Muscle layer of colon (tissue), 2 donors: Measurements from ENCODE around the gene TBL1Y.

Experiments
- H3K27ac ChIP-seq: one replicate; pipeline ENCODE4 v1.7.0; 2013; ENCODE audit warnings: low read depth, mild to moderate bottlenecking, low read length, moderate library complexity
- H3K27me3 ChIP-seq, 2 donors: one replicate each; pipeline ENCODE4 v1.7.0; 2013; ENCODE audit warnings: low read length in 2 of 2, mild to moderate bottlenecking in 2 of 2; ENCODE audit not compliant: insufficient read depth in 2 of 2, control insufficient read depth in 1 of 2
- H3K36me3 ChIP-seq: one replicate; pipeline ENCODE4 v1.7.0; 2013; ENCODE audit warnings: mild to moderate bottlenecking, low read length; ENCODE audit not compliant: insufficient read depth
- H3K4me1 ChIP-seq: one replicate; pipeline ENCODE4 v1.7.0; 2013; ENCODE audit warnings: mild to moderate bottlenecking, low read length; ENCODE audit not compliant: insufficient read depth
- H3K4me3 ChIP-seq, 2 donors: one replicate each; pipeline ENCODE4 v1.7.0; 2013; ENCODE audit warnings: low read length in 2 of 2, low read depth in 1 of 2, mild to moderate bottlenecking in 1 of 2, moderate library complexity in 1 of 2
- H3K9ac ChIP-seq: one replicate; pipeline ENCODE4 v1.7.0; 2013; ENCODE audit warnings: low read length
- H3K9me3 ChIP-seq: one replicate; pipeline ENCODE4 v1.7.0; 2013; ENCODE audit warnings: mild to moderate bottlenecking, low read length
- donor health status: abdominal sarcoma.
- donor health status: Adenocarcinoma of cecum.

The TBL1Y gene

DNA sequence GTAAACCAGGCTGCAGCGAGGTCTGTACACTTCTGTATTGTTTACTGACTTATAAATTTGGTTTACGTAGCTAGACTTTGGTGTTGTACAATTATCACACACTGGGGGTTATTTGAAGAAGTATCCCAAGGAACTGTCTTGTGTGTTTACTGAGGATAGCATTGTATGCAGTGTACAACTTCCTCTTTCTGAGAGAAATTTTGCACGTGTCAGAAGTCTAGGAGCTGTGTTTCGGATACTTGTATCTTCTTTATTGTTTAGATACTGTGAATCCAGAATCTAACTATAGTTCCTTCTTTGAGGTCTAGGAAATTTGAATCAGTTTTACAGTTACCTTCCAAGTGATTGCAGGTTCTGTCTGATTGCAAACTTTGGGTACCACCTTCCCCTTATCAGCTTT is 64.5 kb downstream of the TBL1Y start:
- Histone ChIP-seq H3K27me3 (no peaks in the 10 kb centered on the region), H3K36me3 (no peaks in the 10 kb centered on the region), H3K4me1 (no peaks in the 10 kb centered on the region), H3K27ac (no peak overlapping the region), H3K9me3 (no peaks in the 10 kb centered on the region), H3K4me3 (no peak overlapping the region), H3K9ac (no peak overlapping the region)

DNA sequence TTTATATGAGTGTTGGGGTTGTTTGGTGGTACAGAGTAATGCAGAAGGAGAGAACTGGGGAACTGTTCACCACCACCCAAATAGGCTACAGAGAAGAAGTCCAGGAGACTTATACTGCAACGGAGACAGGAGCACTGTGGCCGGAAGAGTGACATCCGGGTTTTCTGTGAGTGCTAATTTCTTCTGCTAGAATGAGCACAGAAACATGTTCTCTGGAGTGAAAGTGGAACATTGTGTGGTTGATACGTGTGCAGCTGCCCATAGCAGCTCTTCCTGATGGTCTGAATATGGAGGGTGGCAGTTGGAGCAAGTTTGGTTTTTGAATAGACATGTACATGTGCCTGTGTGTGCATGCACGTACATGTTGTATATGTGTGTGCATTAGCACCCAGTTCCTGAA is 67.3 kb downstream of the TBL1Y start:
- H3K36me3 ChIP-seq, result no peaks in the 10 kb centered on the region
- no peak overlapping the region for H3K4me3 ChIP-seq

GRCh38 chrY:6983221-6983620 is 72.7 kb downstream of the TBL1Y start:
- no peaks in the 10 kb centered on the region for H3K36me3 ChIP-seq
- H3K9me3 ChIP-seq, result no peaks in the 10 kb centered on the region
- H3K4me1 ChIP-seq, result no peaks in the 10 kb centered on the region
- H3K4me3 ChIP-seq, result no peak overlapping the region
- H3K9ac ChIP-seq, result no peak overlapping the region
- H3K27ac ChIP-seq, result no peak overlapping the region
- no peaks in the 10 kb centered on the region for H3K27me3 ChIP-seq

More for the DNA sequence above, 67.3 kb downstream of the TBL1Y start:
- H3K9ac ChIP-seq, result no peak overlapping the region
- H3K27me3 ChIP-seq, result no peaks in the 10 kb centered on the region
- H3K9me3 ChIP-seq, result no peaks in the 10 kb centered on the region
- no peaks in the 10 kb centered on the region for H3K4me1 ChIP-seq
- no peak overlapping the region for H3K27ac ChIP-seq

DNA sequence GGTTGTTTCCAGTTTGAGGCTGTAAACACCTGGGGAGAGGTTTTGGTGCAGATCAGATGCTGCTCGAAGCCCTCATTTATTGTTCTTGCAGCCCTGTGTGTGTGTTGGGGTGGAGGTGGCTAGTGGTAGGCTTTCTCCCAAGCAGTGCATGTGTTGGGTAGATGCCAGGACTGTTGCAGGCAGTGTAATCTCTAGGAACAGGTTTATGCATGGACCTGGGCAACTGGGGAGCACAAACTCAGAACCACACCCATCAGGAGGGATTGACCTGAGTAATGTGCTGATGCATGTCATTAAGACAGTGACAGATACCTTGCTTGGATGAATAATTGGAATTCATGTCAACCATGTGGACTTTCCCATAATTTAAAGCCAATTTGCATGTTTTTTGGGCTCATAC is 77.3 kb downstream of the TBL1Y start:
- no peak overlapping the region for H3K4me3 ChIP-seq
- no peak overlapping the region for H3K27ac ChIP-seq
- no peaks in the 10 kb centered on the region for H3K9me3 ChIP-seq
- H3K9ac ChIP-seq, result no peak overlapping the region
- no peaks in the 10 kb centered on the region for H3K4me1 ChIP-seq
- no peaks in the 10 kb centered on the region for H3K27me3 ChIP-seq
- H3K36me3 ChIP-seq, result no peaks in the 10 kb centered on the region

DNA sequence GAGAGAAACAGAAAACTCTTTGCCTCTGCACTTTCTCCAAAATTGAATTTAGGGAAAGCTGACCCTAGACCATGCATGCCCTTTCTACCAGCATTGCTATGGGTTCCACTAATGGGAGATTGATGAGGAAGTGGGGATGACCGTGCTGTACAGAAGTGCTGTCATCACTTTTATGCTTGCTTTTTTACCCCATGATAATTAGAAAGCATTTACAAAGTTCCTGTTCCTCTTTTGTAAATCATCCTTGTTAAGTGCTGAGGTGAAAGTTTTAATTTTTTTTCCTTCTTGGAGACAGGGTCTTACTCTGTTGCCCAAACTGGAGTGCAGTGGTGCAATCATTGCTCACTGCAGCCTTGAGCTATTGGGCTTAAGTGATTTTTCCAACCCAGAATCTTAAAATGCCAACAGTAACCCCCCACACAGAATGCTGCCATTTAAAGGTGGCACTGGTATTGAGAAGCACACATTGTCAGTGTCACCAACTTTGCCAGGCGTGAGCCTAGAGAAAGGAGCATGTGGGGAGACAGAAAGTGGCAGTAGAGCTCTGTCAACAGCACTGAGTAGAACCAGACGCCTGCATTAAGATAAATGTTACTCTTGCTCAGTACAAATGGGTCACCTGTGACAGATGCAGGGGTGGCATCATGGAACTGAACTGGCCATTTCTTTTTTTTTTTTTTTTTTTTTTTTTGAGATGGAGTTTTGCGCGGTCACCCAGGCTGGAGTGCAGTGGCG is 79.6 kb downstream of the TBL1Y start:
- no peak overlapping the region for H3K9ac ChIP-seq
- H3K27me3 ChIP-seq, result no peaks in the 10 kb centered on the region
- H3K9me3 ChIP-seq, result no peaks in the 10 kb centered on the region
- H3K36me3 ChIP-seq, result no peaks in the 10 kb centered on the region
- H3K4me3 ChIP-seq, result no peak overlapping the region
- H3K27ac ChIP-seq, result no peak overlapping the region
- H3K4me1 ChIP-seq, result no peaks in the 10 kb centered on the region

DNA sequence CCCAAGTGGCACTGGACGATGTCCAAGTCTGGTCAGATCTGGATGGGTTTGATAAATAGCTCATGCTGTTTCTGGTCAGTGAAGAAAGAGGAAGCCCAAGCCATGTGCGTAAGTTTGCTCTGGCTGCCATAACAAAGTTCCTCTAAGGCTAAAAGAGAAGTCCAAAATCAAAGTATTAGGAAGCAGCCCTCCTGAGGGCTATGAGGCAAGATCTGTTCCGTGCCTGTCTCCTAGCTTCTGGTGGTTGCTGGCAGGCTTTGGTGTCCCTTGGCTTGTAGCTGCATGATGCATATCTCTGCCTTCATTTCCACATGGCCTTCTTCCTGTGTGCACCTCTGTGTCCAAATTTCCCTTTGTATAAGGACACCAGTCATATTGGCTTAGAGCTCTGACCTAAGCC is 81.5 kb downstream of the TBL1Y start:
- H3K4me3 ChIP-seq, result no peak overlapping the region
- no peak overlapping the region for H3K27ac ChIP-seq
- no peak overlapping the region for H3K9ac ChIP-seq
- no peaks in the 10 kb centered on the region for H3K9me3 ChIP-seq
- H3K4me1 ChIP-seq, result no peaks in the 10 kb centered on the region
- H3K36me3 ChIP-seq, result no peaks in the 10 kb centered on the region
- no peaks in the 10 kb centered on the region for H3K27me3 ChIP-seq

DNA sequence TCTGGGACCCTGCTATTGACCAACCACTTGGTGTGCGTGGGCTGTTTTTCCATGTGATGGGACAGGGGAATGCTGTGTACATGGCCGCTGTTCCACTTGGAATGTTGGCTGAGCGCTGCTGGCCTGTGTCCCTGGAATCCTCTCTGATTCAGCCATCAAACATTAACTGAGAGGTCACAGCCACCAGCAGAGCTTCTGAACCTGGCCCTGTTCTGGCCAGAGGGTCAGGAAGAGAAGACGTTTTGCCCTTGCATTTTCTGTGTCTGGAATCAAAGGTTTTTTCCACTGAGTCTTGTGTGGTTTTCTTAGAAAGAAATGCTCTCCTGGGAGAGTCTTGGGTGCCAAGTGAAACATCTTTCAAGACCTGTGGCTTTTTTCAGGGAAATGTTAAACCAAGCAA is 85.5 kb downstream of the TBL1Y start:
- H3K27ac ChIP-seq, result no peak overlapping the region
- H3K9me3 ChIP-seq, result no peaks in the 10 kb centered on the region
- no peak overlapping the region for H3K9ac ChIP-seq
- no peaks in the 10 kb centered on the region for H3K36me3 ChIP-seq
- H3K4me1 ChIP-seq, result no peaks in the 10 kb centered on the region
- no peaks in the 10 kb centered on the region for H3K27me3 ChIP-seq
- H3K4me3 ChIP-seq, result no peak overlapping the region

DNA sequence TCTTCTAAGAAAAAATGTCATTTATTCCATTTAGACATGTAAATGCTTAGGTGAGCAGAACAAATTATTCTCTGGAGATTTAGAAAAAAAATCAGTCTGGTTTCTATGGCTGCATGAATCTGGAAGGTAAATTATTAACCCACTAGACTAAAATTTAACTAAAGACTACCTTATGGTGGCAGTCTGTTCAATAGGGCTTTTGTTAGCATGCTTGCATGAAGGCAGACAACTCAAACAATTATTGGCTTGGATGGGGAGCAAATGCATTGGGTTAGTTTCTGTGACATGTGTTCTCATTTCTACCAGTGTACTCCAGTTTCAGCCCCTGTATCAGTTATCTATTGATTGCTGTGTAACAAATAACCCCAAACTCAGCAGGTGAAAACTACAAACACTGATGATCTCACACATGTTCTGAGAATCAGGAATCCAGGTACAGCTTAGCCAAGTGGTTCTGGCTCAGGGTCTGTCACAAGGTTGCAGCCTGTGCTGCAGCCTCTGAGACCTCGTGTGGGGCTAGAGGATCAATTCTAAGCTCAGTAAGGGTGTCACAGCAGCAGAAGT is 87.1 kb downstream of the TBL1Y start:
- Histone ChIP-seq H3K27ac (no peak overlapping the region), H3K9me3 (no peaks in the 10 kb centered on the region), H3K9ac (no peak overlapping the region), H3K27me3 (no peaks in the 10 kb centered on the region), H3K4me3 (no peak overlapping the region), H3K36me3 (no peaks in the 10 kb centered on the region), H3K4me1 (no peaks in the 10 kb centered on the region)

DNA sequence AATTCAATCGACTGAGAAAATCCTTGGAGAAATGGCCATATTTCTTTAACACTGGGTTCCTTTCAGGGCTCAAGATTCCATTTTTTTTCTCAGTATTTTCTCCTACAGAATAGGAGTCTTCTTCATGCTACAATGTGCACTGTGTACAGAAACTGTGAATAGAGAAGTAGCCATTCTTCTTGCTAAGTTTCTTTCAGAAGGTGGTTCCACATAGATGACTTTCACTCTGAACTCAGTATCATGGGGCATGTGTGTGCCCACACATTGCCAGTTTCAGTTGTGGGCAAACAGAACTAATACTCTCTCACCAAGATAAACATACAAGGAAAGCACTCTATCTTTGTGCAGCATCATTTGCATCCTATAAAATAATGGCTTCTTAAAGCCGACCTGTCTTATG is 89.4 kb downstream of the TBL1Y start:
- Histone ChIP-seq H3K9me3 (no peaks in the 10 kb centered on the region), H3K36me3 (no peaks in the 10 kb centered on the region), H3K4me3 (no peak overlapping the region), H3K4me1 (no peaks in the 10 kb centered on the region), H3K27me3 (no peaks in the 10 kb centered on the region), H3K9ac (no peak overlapping the region), H3K27ac (no peak overlapping the region)

DNA sequence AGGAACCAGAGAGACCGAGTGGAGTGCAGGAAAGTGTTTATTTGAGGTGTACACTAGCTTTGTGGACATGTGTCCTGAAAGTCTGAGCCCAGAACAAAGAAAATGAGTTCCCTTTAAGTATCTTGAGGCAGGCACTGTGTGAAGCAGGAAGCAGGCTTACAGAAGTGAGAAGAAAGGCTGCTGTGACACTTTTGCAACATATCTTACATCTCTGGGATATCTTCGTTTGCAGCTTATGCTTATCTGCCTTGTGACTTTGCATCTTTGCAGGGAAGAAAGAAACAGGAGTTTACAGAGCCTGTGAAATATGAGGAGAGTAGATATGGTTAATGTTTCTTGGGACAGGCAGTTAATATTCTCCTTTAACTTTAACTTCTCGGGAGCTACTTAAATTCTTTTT is 92.1 kb downstream of the TBL1Y start:
- Histone ChIP-seq H3K27ac (no peak overlapping the region), H3K36me3 (no peaks in the 10 kb centered on the region), H3K4me3 (no peak overlapping the region), H3K9ac (no peak overlapping the region), H3K9me3 (no peaks in the 10 kb centered on the region), H3K27me3 (no peaks in the 10 kb centered on the region), H3K4me1 (no peaks in the 10 kb centered on the region)

DNA sequence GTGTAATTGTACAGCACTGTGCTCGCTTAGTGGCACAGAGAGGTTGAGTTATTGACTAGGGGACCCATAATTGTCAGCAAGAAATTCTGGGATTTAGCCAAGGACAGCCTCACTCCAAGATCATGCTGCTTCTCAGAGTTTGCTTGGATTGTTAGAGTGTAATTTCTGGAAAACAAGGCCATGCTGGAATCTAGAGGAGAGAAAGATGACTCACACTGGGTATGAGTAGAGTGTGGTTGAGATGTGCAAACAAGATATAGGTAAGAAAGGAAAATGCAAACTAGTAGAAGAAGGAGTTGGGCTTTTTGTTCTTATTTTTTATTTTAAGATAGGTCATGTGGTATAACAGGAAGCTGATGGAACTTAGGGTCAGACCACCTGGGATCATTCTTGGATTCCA is 97.4 kb downstream of the TBL1Y start:
- H3K9ac ChIP-seq, result no peak overlapping the region
- no peaks in the 10 kb centered on the region for H3K4me1 ChIP-seq
- no peaks in the 10 kb centered on the region for H3K36me3 ChIP-seq
- no peaks in the 10 kb centered on the region for H3K27me3 ChIP-seq
- no peak overlapping the region for H3K27ac ChIP-seq
- no peak overlapping the region for H3K4me3 ChIP-seq
- H3K9me3 ChIP-seq, result no peaks in the 10 kb centered on the region
